ENCODE results near the gene KLC3.

KLC3 gene

DNA sequence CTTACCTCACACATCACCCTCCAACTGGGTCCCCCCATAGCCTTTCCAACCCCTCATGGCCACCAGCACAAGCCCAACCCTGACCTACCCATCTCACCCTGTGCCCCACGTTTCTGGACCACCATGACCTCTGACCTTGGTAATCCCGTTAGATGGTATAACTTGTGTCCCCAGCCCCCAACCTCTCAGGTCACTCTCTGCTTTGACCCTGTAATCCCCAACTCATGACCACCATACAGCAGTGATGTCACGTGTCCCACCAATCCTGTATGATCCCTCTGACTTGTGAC is 8.5 kb downstream of the KLC3 start:
- no peak for DNase-seq (ENCODE audit: low spot score)

DNA sequence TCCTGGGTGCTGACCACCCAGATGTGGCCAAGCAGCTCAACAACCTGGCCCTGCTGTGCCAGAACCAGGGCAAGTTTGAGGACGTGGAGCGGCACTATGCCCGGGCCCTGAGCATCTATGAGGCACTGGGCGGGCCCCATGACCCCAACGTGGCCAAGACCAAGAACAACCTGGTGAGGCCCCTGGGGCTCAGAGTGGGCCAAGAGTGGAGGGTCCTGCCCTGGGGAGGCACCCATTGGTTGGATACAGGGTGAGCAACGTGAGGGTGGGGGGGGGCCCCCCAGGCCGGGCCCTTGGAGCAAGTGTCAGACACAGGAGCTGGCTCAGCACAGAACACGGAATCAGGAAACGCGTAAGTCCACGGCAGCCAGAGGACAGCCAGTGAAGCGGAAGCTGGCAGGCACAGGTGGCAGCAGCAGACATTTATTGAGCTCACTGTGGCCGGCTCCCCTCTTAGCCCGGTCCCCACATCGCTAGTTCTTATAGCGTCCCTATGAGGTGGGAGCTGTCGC is 8.9 kb downstream of the KLC3 start:
- DNase-seq (ENCODE audit: low spot score), result no peak

DNA sequence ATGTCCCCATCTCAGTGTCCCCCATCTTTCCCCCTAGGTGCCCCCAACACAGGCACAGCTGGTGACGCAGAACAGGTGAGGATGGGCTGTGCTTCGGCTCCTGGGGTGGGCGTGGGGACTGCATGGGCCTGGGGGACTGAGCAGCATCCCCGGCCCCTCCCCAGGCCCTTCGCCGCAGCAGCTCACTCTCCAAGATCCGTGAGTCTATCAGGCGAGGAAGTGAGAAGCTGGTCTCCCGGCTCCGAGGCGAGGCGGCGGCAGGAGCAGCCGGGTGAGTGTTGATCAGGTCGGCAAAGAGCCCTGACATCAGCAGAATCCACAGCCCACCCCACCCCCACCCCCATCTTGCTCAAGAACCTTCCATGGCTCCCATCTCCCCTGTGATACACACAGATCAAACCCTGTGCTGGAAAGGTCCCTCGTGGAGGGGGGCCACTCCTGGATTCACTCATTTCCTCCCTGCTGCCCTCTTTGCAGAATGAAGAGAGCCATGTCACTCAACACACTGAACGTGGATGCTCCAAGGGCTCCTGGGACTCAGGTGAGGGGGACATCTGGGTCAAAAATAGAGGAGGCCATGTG is 10.0 kb downstream of the KLC3 start:
- no peak for DNase-seq (ENCODE audit: low spot score)

DNA sequence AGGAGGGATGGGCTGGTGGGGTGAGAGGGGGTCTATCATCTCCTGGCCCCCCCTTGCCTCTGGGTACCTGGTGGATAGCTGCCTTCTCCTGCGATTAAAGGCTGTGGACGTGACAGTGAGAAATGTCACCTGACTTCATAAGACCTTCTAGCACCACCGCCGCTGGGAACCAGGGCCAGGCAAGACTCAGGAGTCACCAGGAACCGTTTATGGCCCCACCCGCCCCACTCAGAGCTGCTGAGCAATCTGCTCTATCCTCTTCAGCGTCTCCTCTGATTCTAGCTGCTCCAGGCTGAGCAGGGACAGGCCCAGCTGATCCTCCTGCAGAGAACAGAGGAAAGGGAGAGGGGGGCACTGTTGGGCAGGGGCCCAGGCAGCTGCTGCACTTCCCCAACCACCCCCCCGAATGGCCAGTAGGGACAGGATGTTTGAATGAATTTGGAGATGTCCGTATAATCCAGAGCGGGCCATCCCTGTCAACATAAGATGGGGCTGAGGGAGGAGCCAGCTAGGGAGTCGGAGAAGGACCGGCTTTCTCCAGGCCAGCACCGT is 10.9 kb downstream of the KLC3 start:
- no peak for DNase-seq (ENCODE audit: low spot score)

DNA sequence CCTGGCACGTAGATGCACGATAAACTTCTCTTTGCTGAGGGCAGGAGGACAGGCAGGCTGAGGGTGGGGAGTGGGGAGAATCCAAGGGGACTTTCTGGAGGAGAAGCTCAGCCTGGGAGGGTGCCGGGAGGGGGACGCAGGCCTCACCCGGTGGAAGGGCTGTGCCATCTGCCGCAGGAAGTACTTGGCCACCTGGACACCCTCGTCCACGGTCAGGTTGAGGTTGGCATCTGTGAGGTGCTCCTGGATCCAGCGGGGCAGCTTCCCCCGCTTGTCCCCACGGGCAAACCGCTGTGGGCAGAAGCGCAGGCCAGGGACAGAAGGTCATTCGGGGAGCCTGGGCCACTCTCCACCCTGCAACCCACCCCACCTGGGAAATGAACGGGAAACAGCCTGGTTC is 11.5 kb downstream of the KLC3 start:
- no peak for DNase-seq (ENCODE audit: low spot score)

DNA sequence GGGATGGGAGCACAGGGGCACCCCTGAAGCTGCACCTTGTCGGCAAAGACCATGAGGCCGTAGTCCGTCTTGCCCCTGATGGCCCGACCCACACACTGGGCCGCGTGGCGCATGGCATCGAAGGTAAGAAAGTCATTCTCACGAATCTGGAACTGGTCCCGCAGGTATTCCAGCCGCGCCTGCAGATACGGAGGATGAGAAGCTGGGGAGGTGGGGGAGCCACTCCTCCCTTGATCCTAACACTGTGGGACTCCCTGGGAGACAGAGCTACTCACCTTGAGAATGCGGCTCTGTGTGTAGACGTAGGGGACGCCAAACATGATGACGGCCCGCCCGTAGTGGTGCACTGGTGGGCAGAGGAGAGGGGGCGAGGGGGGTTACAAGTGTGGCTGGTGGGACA is 11.9 kb downstream of the KLC3 start:
- no peak for DNase-seq (ENCODE audit: low spot score)

DNA sequence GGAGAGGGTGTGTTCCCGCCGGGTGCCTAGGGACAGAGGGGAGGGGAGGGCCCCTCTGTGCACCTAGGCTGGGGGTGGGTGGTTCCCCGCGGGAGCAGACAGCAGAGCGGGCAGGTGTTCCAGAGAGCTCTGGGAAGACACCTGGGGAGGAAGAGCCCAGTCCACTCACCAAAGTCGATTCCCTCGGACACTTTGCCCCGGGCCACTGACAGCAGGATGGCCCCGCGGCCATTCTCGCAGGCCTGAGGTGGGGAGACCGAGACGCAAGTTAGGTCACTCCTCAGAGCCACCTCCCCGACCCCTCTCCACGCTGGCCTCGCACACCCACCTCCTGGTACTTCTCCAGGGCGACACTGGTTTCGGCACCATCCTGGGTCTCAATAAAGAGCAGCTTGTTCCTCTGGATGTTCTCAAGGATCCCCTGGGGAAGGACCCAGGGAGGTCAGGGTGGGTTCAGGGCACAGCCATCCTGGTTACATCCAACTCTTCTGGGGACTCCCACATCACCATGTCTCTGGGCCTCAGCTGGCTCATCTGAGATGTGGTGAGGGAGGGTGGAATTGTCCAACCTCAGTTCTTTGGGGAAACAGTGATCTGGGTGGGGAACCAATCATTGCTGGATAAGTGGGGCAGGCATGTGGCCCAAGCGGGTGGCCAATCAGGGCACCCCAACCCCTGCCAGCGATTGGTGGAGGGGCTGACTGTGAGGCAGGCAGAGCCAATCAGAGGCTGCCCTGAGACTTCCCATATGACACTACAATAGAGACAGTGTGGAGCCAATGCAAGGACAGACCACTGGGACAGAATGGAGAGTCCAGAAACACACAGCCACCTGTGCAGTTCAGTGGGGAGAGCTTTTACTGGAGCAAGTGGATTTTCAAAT is 12.6 kb downstream of the KLC3 start:
- DNase-seq (ENCODE audit: low spot score), result no peak

DNA sequence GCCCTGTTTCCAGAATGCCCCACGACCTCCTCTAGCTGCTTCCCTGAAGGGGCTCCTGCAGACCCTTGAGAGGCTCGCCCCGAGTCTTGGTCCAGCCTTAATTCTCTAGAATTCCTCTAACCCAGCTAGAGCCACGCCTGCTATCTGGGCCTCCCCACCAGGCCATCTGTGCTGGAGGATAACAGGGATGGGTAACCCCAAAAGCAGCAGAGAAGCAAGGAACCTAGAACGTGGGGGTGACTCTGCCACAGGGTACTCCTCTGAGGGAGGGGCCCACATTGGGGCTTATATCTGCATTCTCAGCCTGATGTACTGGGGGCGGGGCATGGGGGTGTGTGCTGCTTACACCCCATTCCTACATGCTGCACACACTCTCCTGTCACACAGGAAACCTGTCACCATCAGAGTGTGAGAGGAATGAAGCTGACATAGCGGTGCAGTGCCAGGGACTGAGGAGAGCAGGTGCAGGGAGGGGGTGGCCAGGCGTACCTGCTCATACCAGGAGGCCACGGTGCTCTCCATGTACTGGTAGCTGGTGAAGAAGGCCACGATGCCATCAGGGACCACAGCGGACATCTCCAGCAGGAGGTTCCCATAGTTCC is 13.8 kb downstream of the KLC3 start:
- no peak for DNase-seq (ENCODE audit: low spot score)

DNA sequence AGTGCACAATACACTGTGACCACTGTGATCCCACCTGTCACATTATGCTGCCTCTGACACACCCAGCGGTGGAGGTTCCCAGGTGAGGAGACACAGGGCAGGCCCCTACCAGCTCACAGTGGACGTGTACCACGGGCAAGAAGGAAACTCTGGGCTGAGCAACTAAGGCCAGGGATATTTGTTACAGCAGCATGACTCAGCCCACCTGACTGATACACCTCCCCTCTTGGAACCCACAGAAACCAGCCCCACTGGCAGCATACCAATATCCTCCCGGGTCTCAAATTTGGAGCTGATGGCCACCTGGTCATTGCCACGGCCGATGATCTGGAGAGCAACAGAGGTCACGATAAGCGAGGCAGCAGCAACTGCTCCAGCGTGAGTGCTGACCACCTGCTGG is 14.9 kb downstream of the KLC3 start:
- DNase-seq (ENCODE audit: low spot score), result no peak

DNA sequence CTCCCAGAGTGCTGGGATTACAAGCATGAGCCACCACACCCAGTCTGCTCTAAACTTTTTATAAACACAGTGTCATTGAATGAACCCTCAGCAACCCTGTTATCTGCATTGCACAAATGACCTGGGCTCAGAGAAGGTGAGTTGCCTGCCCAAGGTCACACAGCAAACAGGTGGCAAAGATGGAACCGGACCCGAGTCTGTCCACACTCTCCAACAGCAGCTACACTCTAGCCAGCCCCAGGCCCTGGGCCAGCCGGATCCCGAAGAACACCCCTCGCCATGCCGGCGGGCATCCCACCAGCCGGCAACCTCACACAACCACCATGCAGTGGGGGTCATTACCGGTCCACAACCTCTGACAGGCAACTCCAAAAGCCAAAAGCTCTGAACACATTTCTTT is 15.4 kb downstream of the KLC3 start:
- no peak for DNase-seq (ENCODE audit: low spot score)

DNA sequence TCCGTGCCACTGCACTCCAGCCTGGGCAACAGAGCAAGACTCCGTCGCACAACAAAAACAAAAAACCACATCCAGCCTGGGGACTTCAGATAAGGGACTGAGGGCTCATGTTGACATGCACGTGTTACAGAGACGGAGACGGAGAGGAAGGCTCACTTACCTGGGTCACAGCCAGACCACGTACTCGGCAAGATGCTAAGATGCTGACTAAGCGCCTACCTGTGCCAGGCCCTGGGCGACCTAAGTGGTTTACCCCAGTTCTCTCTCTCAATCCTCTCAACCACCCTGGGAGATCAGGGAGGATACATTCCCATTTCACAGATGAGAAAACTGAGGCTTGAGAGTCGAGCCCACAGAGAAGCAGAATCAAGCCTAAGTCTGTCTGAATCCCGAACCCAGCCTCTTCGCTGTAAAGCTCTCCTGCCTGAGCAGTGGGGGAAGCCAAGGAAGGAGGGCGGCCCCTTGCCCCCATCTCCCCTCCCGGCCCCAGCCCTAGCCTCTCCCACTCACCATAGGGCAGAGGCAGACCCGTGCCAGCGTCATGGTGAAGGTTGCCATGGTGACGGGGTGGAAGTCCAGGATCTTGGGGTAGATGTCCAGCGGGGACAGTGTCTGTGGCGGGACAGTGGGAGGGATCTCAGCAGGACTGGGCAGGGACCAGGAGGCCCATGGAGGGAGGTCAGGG is 16.4 kb downstream of the KLC3 start:
- no peak for DNase-seq (ENCODE audit: low spot score)

DNA sequence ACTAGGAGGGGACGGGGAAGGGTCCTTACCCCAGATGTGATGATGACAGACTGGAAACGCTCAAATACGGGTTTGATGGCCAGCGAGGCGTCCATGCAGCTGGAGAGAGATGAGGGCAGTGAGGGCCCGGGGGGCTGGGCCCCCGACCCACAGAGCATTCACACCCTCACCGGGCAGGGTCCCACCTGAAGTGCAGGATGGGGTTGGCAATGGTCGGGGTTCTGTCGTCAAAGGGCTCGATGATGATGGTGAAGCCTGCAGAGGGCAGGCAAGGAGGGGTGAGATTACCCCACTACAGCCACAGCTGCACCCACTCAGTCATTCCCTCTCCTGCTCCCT is 16.9 kb downstream of the KLC3 start:
- no peak for DNase-seq (ENCODE audit: low spot score)

DNA sequence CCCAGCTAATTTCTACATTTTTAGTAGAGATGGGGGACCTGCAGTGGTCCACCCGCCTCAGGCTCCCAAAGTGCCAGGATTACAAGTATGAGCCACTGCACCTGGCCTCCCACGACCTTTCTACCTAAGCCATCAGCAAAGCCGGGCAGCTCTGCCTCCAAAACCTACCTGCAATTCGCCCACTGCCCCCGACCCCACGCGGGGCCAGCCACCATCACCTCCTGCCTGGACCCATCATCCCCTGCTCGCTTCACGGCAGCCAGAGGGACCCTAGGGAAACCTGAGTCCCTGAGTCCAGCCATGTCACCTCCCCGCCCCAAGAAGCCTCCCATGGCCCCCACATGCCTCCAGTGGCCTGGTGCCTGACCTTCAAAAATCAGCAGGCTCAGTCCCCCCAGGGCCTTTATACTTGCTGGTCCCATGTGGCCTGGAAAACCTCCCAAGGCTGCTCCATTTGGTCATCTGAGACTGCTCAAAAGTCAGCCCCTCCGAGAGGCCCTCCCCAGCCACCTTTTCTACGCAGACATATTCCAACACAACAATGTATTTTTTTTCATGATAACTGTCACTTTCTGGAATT is 17.8 kb downstream of the KLC3 start:
- no peak for DNase-seq (ENCODE audit: low spot score)

DNA sequence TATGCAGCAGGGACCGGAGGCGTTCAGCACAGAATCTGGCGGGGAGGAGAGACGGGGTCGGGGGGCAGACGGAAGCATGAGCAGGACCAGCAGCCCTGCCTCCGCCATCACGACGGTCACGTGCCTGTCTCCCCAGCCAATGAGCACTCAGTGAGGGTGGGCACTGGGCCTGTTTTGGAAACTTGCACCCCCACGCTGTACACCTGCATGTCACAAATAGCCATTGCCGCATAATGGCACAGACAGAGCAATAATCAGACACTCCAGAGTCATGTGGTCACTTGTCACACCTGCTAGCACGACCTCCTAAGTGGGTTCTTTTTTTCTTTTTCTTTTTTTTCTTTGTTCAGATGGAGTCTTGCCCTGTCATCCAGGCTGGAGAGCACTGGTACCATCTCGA is 21.1 kb downstream of the KLC3 start:
- no peak for DNase-seq (ENCODE audit: low spot score)

DNA sequence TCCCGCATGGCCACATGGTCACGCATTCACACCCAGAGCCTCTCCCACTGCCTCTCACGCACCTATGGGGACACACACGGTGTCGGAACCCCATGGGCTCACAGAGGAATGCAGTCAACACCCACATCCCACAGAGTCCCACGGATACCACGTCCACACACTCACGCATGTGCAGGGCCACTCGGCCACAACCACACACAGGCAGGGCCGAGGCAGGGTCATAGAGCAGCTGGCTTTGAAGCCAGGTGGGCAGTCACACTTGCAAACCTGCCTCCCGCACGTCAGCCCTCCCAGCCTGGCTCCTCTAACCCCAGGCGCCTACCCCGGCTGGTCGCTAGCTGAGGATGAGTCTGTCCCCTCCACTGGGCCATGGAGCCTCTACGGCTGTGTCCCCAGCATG is 21.7 kb downstream of the KLC3 start:
- DNase-seq (ENCODE audit: low spot score), result no peak

DNA sequence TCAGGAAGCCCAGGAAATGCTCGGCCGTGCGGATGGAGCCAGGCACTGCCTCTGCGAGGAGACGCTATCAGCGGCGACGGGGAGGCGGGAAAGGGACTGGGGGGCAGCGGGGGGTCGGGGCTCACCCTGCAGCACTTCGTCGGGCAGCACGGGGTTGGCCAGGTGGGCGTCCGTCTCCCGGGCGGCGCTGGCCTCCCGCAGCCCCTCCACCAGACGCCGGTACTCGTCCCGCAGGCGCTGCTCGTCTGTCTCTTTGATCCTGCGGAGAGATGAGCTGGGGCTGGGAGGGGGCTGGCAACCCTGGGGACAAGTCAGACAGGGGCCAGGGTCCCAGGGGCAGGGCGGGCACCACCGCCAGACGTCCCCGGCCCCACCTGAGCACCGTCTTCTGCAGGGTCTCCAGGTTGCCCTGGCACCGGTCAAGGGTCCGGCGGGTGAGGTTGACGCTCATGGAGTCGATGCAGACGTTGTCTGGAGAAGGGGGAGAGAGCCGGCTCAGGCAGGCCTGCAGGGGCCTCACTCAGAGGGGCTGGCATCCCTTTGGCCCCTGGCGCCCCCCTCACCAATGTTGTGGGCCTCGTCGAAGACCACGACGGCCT is 23.4 kb downstream of the KLC3 start:
- DNase-seq (ENCODE audit: low spot score), result no peak

DNA sequence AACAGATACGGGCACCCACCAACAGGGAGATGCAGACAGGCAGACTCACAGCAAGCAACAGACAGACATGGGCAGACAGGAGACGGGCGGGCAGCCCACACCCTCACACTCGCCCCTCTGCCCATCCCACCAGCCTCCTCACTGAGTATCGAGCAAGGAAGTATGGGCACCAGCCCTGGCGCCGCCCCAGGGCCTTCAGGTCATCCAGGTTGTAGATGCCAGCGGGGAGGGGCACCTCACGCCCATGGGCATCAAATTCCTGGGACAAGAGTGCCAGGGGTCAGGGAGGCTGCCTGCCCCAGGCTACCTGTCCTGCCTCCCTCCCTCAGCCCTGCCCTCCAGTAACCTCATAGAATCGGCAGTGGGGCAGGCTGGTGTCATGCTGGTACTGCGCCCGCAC is 24.1 kb downstream of the KLC3 start:
- DNase-seq (ENCODE audit: low spot score), result no peak

DNA sequence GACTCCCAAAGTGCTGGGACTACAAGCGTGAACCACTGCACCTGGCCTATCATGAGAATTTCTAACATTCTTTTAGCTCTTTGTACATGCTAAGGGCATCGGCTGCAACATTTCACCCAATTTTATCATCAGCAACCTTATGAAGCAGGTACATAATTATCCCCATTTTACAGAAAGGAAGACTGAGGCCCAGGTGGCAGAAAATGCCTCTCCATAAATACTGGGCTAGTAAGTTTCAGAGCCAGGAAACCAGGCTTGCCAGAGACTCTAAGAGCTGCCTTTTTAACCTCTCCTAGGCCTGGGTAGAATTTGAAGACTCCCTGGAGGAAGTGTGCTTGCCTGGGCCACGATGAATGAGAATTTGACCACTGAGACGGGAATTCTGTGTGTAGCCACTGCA is 27.6 kb downstream of the KLC3 start:
- no peak for DNase-seq (ENCODE audit: low spot score)

DNA sequence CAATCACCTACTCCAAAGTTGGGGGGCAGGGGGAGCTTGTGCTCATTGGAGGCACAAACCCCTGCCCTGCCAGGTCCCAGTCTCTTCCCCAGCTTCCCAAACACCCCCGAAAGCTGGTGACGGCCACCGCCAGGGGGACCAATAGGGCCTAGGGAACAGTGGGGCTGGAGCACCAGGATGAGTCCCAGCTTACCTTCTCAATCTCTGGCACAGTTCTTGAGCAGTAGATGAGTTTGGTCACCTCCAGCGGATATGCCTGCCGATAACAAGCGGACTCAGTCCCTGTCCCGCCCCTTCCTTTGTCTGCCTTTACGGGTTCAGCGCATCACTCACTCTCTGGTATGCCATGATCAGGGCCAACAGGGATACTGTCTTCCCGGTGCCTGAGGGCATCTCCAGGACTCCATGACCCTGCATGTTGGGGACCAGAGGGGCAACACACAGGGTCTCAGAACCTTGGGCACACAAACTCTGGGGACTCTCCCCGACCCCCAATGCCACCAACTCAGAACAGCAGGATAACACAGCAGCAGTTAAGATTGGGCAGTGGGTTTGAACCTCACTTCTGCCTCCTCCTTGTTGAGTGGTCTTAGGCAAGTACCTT is 28.3 kb downstream of the KLC3 start:
- no peak for DNase-seq (ENCODE audit: low spot score)

DNA sequence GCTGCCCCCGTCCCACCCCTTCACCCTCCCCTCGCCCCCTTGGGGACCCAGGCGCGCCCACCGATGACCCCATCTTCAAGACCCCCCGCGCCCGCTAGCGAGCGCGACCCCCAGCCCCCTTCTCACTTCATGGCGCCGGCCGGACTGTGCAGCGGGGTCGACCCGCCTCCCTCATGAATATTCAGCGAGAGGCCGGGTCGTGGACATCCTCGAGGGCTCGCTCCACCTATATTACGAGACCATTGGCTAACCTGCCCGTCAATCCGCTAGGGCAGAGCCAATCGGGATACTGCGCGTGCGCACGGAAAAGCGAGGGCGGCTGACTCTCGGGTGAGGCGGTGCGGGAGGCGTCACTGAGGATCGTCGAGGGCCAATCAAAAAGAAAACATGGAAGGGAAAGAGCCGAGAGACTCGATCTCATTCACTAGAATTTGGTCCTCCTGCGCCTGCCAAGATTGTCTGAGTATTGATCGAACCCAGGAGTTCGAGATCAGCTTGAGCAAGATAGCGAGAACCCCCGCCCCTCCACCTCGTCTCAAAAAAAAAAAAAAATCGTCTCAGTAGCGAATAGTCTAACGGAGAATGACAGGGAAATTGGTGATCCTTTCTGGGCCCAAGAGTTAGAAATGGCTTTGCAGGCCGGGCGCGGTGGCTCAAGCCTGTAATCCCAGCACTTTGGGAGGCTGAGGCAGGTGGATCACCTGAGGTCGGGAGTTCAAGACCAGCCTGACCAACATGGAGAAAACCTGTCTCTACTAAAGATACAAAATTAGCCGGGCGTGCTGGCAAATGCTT is 30.1 kb downstream of the KLC3 start, which contains the start of gene ERCC2:
Gene ERCC2, minus strand, starts transcription at position 164 of the 795 bp plus-strand sequence. Its CDS starts 33 bp downstream, at position 131.
- peak; percentile 98 for DNase-seq (ENCODE audit: low spot score)

Measured in LoVo (cell line).